ENCODE measurements around the gene DDI1.

Gene DDI1

GRCh38 chr11:104036588-104036987 is at the start of gene DDI1:
Gene DDI1 (plus strand): TSS chr11:104036640. CDS start chr11:104036823, 183 bp downstream.
- no peak for DNase-seq (ENCODE audit: low read depth)

GRCh38 chr11:103987629-103988594 is 48.5 kb upstream of the DDI1 start:
- DNase-seq (ENCODE audit: low read depth): no peak

GRCh38 chr11:103988595-103988969 is 47.9 kb upstream of the DDI1 start:
- no peak for DNase-seq (ENCODE audit: low read depth)

DNA sequence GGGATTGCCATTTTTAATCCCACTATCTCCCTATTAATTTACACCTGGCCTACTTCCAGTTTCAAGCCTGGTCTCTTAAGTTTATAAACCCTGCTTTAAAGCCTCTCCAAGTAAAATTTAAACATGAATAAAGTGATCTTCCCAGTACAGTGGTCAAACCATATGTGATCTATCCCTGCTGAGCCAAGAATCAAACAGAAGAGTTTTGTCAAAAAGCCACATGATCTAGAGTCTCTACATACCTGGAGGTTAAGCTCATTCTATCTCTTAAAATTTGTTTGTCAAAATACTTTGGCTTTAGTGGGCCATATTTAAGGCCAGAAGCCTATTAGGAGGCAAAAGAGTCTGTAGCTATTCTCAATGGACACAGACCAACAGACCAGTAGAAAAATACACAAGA is 42.9 kb upstream of the DDI1 start:
- no peak for DNase-seq (ENCODE audit: low read depth)

DNA sequence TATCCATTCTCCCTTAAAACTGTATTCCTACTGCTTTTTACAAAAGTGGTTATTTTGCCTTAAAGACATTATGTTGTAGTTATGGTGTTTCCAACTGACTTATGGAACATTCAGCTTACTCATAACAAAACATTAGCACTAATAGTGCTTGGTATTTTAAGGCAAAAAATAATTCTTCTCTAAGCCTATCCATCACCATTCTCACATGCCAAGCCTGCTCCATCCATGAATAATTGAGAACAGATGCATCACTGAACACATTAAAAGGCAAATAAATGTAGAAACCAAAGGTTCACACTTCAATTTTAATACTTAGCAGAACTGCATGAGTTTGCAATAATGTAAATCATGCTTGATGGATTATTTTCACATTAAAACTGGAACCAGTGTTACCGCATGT is 42.3 kb upstream of the DDI1 start:
- DNase-seq (ENCODE audit: low read depth): no peak

- no peak for DNase-seq (ENCODE audit: low read depth)
These were observed 41.9 kb upstream of the DDI1 start for GRCh38 chr11:103994518-103994917.

- DNase-seq (ENCODE audit: low read depth): no peak
These were observed 40.5 kb upstream of the DDI1 start for GRCh38 chr11:103995896-103996295.

DNA sequence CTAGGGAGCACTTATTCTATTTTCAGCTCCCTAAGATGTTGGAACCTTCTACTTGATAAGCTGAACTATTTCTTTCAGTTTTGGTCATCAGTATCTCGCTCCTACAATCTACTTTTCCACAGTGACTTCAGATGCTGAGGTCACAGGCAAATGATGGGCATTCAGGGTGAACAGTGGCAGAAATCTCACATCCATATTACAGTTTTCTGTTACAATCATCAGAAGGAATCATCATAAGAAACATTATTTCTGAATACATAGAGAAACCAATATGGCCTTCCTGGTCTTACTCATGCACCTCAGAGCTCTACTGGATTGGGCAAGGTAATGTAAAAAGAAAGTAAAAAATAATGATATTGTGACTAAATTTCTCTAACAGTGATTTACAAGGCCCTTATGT is 39.4 kb upstream of the DDI1 start:
- no peak for DNase-seq (ENCODE audit: low read depth)

- DNase-seq (ENCODE audit: low read depth): no peak
These were observed 37.5 kb upstream of the DDI1 start for GRCh38 chr11:103998826-103999508.

- peak; percentile 66 for DNase-seq (ENCODE audit: low read depth)
These were observed 35.6 kb upstream of the DDI1 start for GRCh38 chr11:104000798-104001197.

DNA sequence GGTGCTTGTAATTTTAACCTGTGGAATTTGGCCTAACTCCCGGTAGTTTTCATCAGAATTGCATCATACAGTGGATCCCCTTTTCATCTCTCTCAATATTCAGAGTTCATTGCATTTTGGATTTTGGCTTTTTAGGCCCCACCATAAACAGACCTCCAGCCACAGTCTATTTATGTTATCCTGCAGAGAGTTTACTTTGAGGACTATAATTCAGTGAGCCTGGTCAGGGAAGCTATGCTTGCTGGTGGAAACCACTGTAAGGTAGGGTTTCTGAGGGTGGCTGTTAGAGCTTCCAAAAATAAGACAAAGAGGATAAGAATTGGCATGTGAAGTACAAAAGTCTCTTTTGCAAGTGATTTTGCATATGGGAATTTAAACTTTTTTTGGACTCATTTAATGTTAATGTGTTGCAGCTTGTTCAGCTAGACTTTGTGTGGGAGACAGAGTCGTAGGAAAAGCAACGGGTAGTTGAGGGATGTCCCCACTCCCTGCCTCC is 34.8 kb upstream of the DDI1 start:
- no peak for DNase-seq (ENCODE audit: low read depth)

DNA sequence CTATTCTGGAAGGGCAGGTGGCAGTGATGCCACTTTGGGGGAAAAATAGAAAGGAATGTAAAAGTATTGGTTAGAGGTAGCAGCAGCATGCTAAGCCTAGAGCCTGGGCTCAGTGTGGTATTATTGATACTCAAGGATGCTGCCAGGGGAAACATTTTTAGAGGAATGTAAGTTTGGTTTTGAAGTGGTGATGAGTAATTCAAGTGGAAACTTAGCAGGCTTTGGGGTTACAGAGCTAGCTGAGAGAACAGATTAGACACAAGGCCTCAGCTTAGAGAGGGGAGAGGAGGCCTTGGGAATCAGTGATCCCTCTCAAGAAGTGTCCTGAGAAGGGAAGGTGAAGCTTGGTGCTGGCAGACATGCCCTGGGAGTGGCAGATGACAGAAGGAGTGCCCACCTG is 32.9 kb upstream of the DDI1 start:
- peak; percentile 55 for DNase-seq (ENCODE audit: low read depth)

DNA sequence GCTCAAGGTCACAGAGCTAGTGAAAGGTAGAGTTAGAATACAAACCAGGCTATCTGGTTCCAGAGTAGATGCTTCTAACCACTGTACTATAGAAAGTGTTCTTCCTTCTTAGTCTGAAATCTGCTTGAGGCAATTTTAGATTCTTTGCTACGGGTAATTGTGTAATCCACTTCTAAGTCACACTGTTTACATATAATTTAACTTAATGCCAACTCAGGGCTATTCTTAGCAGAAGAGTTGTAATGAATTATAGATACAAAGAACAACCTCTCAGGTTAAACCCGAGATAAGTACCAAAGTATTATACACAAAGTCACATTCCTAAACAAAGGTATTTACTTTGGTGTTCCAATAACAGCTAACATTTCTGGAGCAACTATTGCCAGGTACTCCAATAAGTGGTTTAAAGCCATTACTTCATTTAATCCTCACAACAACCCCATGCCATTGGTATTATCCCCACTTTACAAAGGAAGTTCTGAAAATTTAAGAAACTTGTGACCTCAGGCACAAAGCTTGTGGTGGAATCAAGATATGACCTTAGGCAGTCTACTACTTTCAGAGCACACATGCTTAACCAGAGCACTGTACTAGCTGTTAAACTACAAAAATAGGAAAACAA is 31.1 kb upstream of the DDI1 start:
- DNase-seq (ENCODE audit: low read depth): no peak

- DNase-seq (ENCODE audit: low read depth): no peak
These were observed 26.7 kb upstream of the DDI1 start for GRCh38 chr11:104009744-104010143.

DNA sequence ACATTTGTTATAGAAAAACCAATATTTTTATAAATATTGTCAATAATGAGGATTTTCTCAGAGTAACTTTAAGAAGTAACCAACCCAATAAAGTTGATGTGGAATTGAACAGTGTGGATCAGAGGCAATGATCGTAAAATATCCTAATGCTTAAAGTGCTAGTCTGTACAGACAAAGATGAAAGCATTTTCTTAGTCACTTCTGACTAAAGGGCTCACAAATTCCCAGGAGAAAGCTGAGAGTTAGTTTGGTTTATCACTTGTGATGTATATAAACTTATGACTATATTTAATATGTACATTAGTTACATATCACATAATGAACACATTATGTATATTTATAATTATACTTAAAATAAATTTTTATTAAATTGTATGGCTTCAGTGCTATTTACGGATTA is 25.4 kb upstream of the DDI1 start:
- DNase-seq (ENCODE audit: low read depth): no peak

DNA sequence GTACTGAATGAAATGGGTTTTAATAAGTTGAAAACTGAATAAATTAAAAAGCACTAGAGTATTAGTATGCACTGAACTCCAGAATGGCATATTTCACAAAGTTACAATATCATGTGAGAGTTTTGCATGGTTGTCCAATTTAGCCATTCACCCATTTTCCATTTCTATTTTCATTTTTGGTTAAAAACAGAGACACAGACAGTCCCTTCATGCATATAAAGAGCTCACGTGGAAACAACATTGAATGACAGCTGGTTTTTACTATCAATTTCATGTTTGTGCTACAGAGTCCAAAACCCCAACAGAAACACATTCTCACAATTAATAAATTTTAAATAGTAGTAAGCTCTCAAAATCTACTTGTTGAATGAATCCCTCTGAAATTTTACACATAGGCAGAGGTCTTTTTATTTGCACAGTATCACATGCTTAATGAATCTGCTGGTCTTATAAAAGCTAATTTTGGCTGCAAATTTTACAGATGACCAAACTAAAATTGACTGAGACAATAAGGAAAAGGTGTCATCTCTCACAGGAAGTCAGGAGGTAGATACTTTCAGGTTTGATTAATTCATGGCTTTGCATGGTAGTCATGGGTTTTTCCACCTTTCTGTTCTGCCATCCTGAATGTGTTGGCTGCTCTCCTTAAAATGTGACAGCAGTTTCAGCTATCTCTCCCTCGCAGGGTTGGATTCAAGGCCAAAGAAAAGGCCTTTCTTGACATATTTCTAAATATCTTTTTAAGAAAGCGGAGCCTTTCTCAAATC is 20.6 kb upstream of the DDI1 start:
- DNase-seq (ENCODE audit: low read depth): no peak

DNA sequence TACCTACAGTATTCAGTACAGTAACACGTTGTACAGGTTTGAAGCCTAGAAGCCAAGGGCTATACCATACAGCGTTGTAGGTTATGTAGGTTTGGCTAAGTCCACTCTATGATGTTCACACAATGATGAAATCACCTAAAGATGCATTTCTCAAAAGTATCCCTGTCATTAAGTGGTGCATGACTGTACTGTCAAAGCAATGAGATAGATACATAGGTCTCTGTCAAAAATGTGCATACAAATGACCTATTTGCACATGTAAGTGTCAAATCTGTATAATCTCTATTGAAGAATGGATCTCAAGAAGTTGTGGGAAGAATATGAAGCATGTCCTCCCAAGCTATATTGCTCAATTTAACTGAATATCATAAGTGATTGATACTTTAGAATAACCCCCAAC is 11.9 kb upstream of the DDI1 start:
- no peak for DNase-seq (ENCODE audit: low read depth)

- no peak for DNase-seq (ENCODE audit: low read depth)
These were observed 7.8 kb upstream of the DDI1 start for GRCh38 chr11:104028476-104029263.

GRCh38 chr11:104033134-104033533 is 3.3 kb upstream of the DDI1 start:
- DNase-seq (ENCODE audit: low read depth): no peak

GRCh38 chr11:104033561-104033960 is 2.9 kb upstream of the DDI1 start:
- DNase-seq (ENCODE audit: low read depth): no peak

DNA sequence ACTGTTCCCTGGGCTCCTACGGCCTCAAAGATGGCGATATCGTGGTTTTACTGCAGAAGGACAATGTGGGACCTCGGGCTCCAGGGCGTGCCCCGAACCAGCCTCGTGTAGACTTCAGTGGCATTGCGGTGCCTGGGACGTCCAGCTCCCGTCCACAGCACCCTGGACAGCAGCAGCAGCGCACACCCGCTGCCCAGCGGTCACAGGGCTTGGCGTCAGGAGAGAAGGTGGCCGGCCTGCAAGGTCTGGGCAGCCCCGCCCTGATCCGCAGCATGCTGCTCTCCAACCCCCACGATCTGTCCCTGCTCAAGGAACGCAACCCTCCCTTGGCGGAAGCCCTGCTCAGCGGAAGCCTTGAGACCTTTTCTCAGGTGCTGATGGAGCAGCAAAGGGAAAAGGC is 555 bp downstream of the DDI1 start:
- DNase-seq (ENCODE audit: low read depth): no peak
